Measurements from ENCODE around the gene STX4.

- TF ChIP-seq CTCF (conservative IDR thresholded peaks at IDR 0.05; ENCODE audit: low read length) (no peak), EZH2phosphoT487 (IDR thresholded peaks at IDR 0.05; ENCODE audit: borderline replicate concordance) (no peak)
Observed at GRCh38 chr16:31061813-31062440, 28.6 kb downstream of the STX4 start.
